K562 (cell line): ENCODE measurements around the gene DGCR2. TPM values are rescaled to one million over a fixed set of nuclear protein-coding genes. Genes with fewer than 3 reads are reported as not detected.

Experiments
- ATAC-seq: fragments of 200-7000 bp; cut with Tn5 transposase; 3 replicates; pipeline ENCODE4 v1.9.1; 2020; ENCODE audit warnings: moderate library complexity
- BruUV-seq: library from RNA; stranded (reverse); fragments of 400-500 nt; replicated peaks from 2 replicates; lab custom pipeline; 2021; lab: Mats Ljungman, UMichigan
- CTCF ChIA-PET: fragments of 300-600 bp; formaldehyde crosslinking; extraction: SDS; loops from one replicate; lab custom pipeline; 2021; ENCODE audit warnings: low intra/inter-chr PET ratio; lab: Yijun Ruan, JAX
- POLR2A ChIA-PET: fragments of 300-600, 350-650 bp; sonication (Branson Sonifier 250); formaldehyde crosslinking; extraction: SDS; loops from one replicate; lab custom pipeline; 2021; ENCODE audit warnings: antibody characterized with exemption, inconsistent platforms; lab: Yijun Ruan, JAX
- DNase-seq, 4 experiments: peaks; one replicate each; pipeline versions ENCODE4 v3.0.0 to v3.0.0-alpha.2; 2011 to 2018; ENCODE audit warnings: low spot score in 3 of 4, mixed read lengths in 3 of 4; ENCODE audit errors: extremely low read depth in 1 of 4
- FAIRE-seq: peaks from 2 replicates; lab custom pipeline; 2011; peaks lifted over from hg19 to GRCh38; lab: Jason Lieb, UNC
- H2AFZ ChIP-seq: 2 replicates; pipeline ENCODE4 v1.6.0; 2011; ENCODE audit warnings: low read depth, low read length, control low read depth, inconsistent platforms
- H3K27ac ChIP-seq: fragments of 200-600 bp; 3 replicates; pipeline ENCODE4 v1.8.0; 2011; ENCODE audit warnings: low read depth, mild to moderate bottlenecking, control low read depth, inconsistent platforms, low read length, moderate library complexity, mixed read lengths; ENCODE audit errors: extremely low read depth
- H3K27me3 ChIP-seq, 2 experiments: fragments of 300-600 bp in 1 of 2; 2 replicates in 1 of 2; 3 replicates in 1 of 2; pipeline versions ENCODE4 v1.6.0 to v1.8.0; 2011; ENCODE audit warnings: inconsistent platforms in 2 of 2, low read length in 2 of 2, mild to moderate bottlenecking in 1 of 2, mixed read lengths in 1 of 2, moderate library complexity in 1 of 2; ENCODE audit not compliant: control insufficient read depth in 2 of 2, insufficient read depth in 2 of 2
- H3K36me3 ChIP-seq: fragments of 300-600 bp; 3 replicates; pipeline ENCODE4 v1.8.0; 2011; ENCODE audit warnings: mild to moderate bottlenecking, low read length, inconsistent platforms; ENCODE audit not compliant: control insufficient read depth, insufficient read depth
- H3K4me1 ChIP-seq, 2 experiments: fragments of 200-600 bp in 1 of 2; replicated peaks in 1 of 2; 2 replicates in 1 of 2; 3 replicates in 1 of 2; pipeline versions ENCODE4 v1.5.1 to v1.8.0; 2011; ENCODE audit warnings: inconsistent platforms in 2 of 2, low read length in 2 of 2, mild to moderate bottlenecking in 1 of 2, mixed read lengths in 1 of 2, moderate library complexity in 1 of 2; ENCODE audit not compliant: control insufficient read depth in 2 of 2, insufficient read depth in 2 of 2
- H3K4me2 ChIP-seq: 2 replicates; pipeline ENCODE4 v1.6.1; 2011; ENCODE audit warnings: low read length, control low read depth, inconsistent platforms, mixed read lengths; ENCODE audit not compliant: insufficient read depth
- H3K4me3 ChIP-seq: fragments of 200-600 bp; sonication (generic), shearing (Covaris generic); 2 replicates; pipeline ENCODE4 v1.5.1; 2016; ENCODE audit warnings: control low read depth, inconsistent platforms
- H3K79me2 ChIP-seq: fragments of 200-600 bp; 3 replicates; pipeline ENCODE4 v1.8.0; 2011; ENCODE audit warnings: low read length, inconsistent platforms; ENCODE audit not compliant: control insufficient read depth, insufficient read depth
- H3K9ac ChIP-seq, 2 experiments: 2 replicates each; pipeline versions ENCODE4 v1.6.0 to v1.6.1; 2011; ENCODE audit warnings: low read depth in 2 of 2, low read length in 2 of 2, control low read depth in 1 of 2, inconsistent platforms in 1 of 2, mild to moderate bottlenecking in 1 of 2, mixed read lengths in 1 of 2; ENCODE audit not compliant: insufficient read depth in 1 of 2
- H3K9me1 ChIP-seq: one replicate; pipeline ENCODE4 v1.6.0; 2011; ENCODE audit warnings: inconsistent platforms, mild to moderate bottlenecking, low read length, moderate library complexity; ENCODE audit not compliant: control insufficient read depth, insufficient read depth
- H3K9me3 ChIP-seq: replicated peaks from 2 replicates; pipeline ENCODE4 v1.5.1; 2011; ENCODE audit warnings: low read depth, low read length, inconsistent platforms; ENCODE audit not compliant: control insufficient read depth, insufficient read depth
- H4K20me1 ChIP-seq: replicated peaks from 2 replicates; pipeline ENCODE4 v1.6.1; 2011; ENCODE audit warnings: low read length, inconsistent platforms, mixed read lengths; ENCODE audit not compliant: control insufficient read depth, insufficient read depth
- ARNT ChIP-seq, 2 experiments: fragments of 450-650 bp; IDR thresholded peaks; 2 replicates each; pipeline ENCODE4 v1.6.1; 2016; ENCODE audit warnings: mild to moderate bottlenecking in 1 of 2
- LCOR ChIP-seq: sonication (generic); formaldehyde crosslinking; IDR thresholded peaks from 2 replicates; pipeline ENCODE4 v1.8.0; 2022; ENCODE audit warnings: mild to moderate bottlenecking, missing genetic modification reagents
- NFXL1 ChIP-seq: fragments of 450-650 bp; formaldehyde crosslinking; IDR thresholded peaks from 2 replicates; pipeline ENCODE4 v1.4.0; 2021; ENCODE audit warnings: mild to moderate bottlenecking
- RBM22 ChIP-seq: fragments of 200-400 bp; formaldehyde crosslinking; IDR thresholded peaks from 2 replicates; pipeline ENCODE4 v1.6.1; 2018; ENCODE audit warnings: low read length, low read depth; ENCODE audit not compliant: poor library complexity, severe bottlenecking
- SAFB ChIP-seq: fragments of 200-400 bp; formaldehyde crosslinking; IDR thresholded peaks from 2 replicates; pipeline ENCODE4 v1.6.1; 2017; ENCODE audit warnings: low read depth, low read length, borderline replicate concordance
- TEAD4 ChIP-seq, 2 experiments: sonication (generic) in 1 of 2; formaldehyde crosslinking in 1 of 2; IDR thresholded peaks; 2 replicates each; pipeline versions ENCODE4 v1.6.1 to v1.8.0; 2012 to 2022; ENCODE audit warnings: borderline replicate concordance in 1 of 2, inconsistent platforms in 1 of 2, low read length in 1 of 2, mild to moderate bottlenecking in 1 of 2, missing genetic modification reagents in 1 of 2
- ZKSCAN1 ChIP-seq: fragments of 150-350 bp; IDR thresholded peaks from 2 replicates; pipeline ENCODE4 v1.6.1; 2016; ENCODE audit warnings: low read depth, low read length
- ZNF12 ChIP-seq: sonication (generic); formaldehyde crosslinking; IDR thresholded peaks from 2 replicates; pipeline ENCODE4 v1.4.0; 2020; ENCODE audit warnings: mild to moderate bottlenecking, missing genetic modification reagents
- WGBS: fragments of 100-300 bp; shearing (Covaris generic); methylation state at CpG from one replicate; pipeline ENCODE4 v1.1.6; 2016; ENCODE audit warnings: low coverage, mixed read lengths; ENCODE audit not compliant: insufficient coverage; ENCODE audit errors: missing lambda C conversion rate; 5-methylcytosine and 5-hydroxymethylcytosine counted together
- in situ Hi-C: fragments of 300-500 bp; cut with MboI; formaldehyde crosslinking; loops from 4 replicates; pipeline ENCODE4 v1.15.0; 2018; ENCODE audit warnings: inconsistent platforms, mixed read lengths
- intact Hi-C: fragments of 100-400 bp; cut with micrococcal nuclease; formaldehyde crosslinking; loops from 2 replicates; pipeline ENCODE4 v1.14.2; 2022
- polyA plus RNA-seq, 8 experiments: library from polyadenylated mRNA; depleted of rRNA in 4 of 8; stranded (reverse) in 5 of 8; unstranded in 3 of 8; fragments of >200 nt; fragmentation: Nextera tagmentation in 2 of 8; fragmentation: Illumina TruSeq in 1 of 8; extraction: Ambion mirVana in 2 of 8; extraction: Trizol in 1 of 8; gene quantifications; 2 replicates each; pipeline versions ENCODE4 v1.2.1 to v1.2.3, GENCODE V29; 2011 to 2014; ENCODE audit warnings: inconsistent platforms in 1 of 8, missing spikeins in 1 of 8
- total RNA-seq, 7 experiments: library from RNA; depleted of rRNA in 6 of 7; stranded (reverse); fragments of >200 nt in 6 of 7; fragmentation: Illumina TruSeq in 2 of 7; extraction: Trizol in 2 of 7; gene quantifications; 2 replicates each; pipeline versions ENCODE4 v1.2.1 to v1.2.3, GENCODE V29; 2011 to 2021; ENCODE audit warnings: low replicate concordance in 1 of 7
- TF ChIP-seq, protein P1 (sequence below): sonication (generic); formaldehyde crosslinking; IDR thresholded peaks from 2 replicates; pipeline ENCODE4 v1.8.0; 2022; ENCODE audit warnings: missing genetic modification reagents, mild to moderate bottlenecking, moderate library complexity, borderline replicate concordance
- TF ChIP-seq, protein P2 (sequence below): sonication (generic); formaldehyde crosslinking; IDR thresholded peaks from 2 replicates; pipeline ENCODE4 v1.8.0; 2022; ENCODE audit warnings: mild to moderate bottlenecking, low read depth, missing genetic modification reagents
- TF ChIP-seq, protein P3 (sequence below), 3 experiments: fragments of 200-800 bp in 1 of 3; sonication (Bioruptor generic) in 1 of 3; sonication (generic) in 1 of 3; formaldehyde crosslinking in 1 of 3; IDR thresholded peaks; 2 replicates each; pipeline versions ENCODE4 v1.6.1 to v1.8.0; 2016 to 2022; ENCODE audit warnings: mild to moderate bottlenecking in 2 of 3, missing compliant biosample characterization in 2 of 3, missing genetic modification characterization in 2 of 3, missing genetic modification reagents in 1 of 3
- TF ChIP-seq, protein P4 (sequence below): sonication (generic); formaldehyde crosslinking; IDR thresholded peaks from 2 replicates; pipeline ENCODE4 v1.8.0; 2022; ENCODE audit warnings: mild to moderate bottlenecking, missing genetic modification reagents

The DGCR2 gene
- total and polyA plus RNA-seq, 9 of the 15 experiments (the other 6 are each of a cell fraction or from before 2014, with no cell fraction given) = 0.69 to 101 (median 56.4) TPM

DNA sequence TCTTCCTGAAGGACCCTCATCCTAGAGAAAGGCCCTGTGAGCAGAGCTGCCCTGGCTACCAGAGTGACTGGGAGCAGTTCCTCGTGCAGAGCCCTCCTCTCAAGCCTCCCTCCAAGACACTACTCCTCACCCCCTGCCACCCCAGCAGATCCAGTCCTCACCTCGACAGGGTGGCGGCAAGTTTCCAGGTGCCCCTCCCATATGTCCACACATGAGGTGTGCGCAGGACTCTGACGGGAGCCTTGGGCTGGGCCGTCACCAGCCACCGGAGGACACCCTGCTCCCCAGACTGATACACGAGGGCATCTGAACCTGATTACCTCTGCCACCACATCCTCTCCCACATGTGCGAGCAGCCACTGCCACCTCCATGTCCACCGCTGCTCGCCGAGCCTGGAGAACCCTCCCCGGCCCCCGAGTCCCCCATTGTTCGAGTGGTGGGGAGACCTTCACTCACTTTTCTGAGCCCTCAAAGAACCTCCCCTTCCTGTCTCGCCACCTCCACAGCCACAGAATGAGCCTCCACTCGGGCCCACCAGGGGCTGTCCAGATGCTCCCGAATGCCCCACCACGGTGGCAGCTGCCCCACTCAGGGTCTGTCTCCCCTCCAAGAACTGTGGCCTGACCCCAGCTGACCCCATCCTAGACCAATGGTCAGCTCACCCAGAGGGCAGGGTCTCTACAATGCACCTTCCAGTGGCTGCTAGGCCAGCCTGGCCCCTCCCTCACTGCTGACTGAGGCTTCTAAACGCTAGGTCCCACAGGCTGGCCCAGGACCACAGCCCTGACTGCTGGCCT lies 62.5 kb downstream of the DGCR2 start:
- ChIA-PET POLR2A (interaction anchor here (0.6 to 4.4 kb wide), 3 partner anchors 12 to 66 kb away, joined by 3 to 29 read pairs (median 4); no protein-coding TSS in a partner anchor), CTCF (interaction anchor here (0.6 kb wide), 1 partner anchor 22 kb away, joined by 4 read pairs; no protein-coding TSS in a partner anchor)
- Histone ChIP-seq H3K9ac (peak overlapping the region in 1 of 2 experiments; percentile 46; a peak in 1 of 4 replicates), H3K36me3 (peaks cover 86% of the 10 kb centered on the region; the same call in 2 of the 3 replicates), H3K27ac (no peak overlapping the region), H3K4me3 (no peak overlapping the region), H3K4me2 (no peak overlapping the region), H3K9me3 (no peaks in the 10 kb centered on the region), H3K9me1 (peaks cover 4% of the 10 kb centered on the region), H4K20me1 (peaks cover 22% of the 10 kb centered on the region), H3K27me3 (no peaks in the 10 kb centered on the region), H2AFZ (no peak overlapping the region), H3K79me2 (no peaks in the 10 kb centered on the region), H3K4me1 (peaks cover 0 to 13% of the 10 kb centered on the region in 2 experiments; a peak in 1 of 5 replicates)
- intact Hi-C loops (no loop called here), in situ Hi-C loops (no loop called here)
- BruUV-seq = no TSS peak
- no peak for FAIRE-seq
- 86% methylated on average over 20 of the region's 20 CpGs for WGBS
- DNase-seq = no peak
- ATAC-seq = no peak; the same call in 2 of the 3 replicates
- no peak for TF ChIP-seq TEAD4 (IDR thresholded peaks at IDR 0.05; ENCODE audit: low read length)
- TF ChIP-seq TEAD4 (CRISPR knock-in tag; IDR thresholded peaks at IDR 0.05; ENCODE audit: borderline replicate concordance) = peak; percentile 11; the same call in 1 of the 2 replicates
- TF ChIP-seq RBM22 = peak; percentile 72
- TF ChIP-seq, protein P1, sequence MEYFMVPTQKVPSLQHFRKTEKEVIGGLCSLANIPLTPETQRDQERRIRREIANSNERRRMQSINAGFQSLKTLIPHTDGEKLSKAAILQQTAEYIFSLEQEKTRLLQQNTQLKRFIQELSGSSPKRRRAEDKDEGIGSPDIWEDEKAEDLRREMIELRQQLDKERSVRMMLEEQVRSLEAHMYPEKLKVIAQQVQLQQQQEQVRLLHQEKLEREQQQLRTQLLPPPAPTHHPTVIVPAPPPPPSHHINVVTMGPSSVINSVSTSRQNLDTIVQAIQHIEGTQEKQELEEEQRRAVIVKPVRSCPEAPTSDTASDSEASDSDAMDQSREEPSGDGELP = 0 out of 2 replicates have a peak, but pooled peaks have one; percentile 14
- TF ChIP-seq ZNF12 (CRISPR knock-in tag) = 0 out of 2 replicates have a peak, but pooled peaks have one; percentile 11
- TF ChIP-seq, protein P2, sequence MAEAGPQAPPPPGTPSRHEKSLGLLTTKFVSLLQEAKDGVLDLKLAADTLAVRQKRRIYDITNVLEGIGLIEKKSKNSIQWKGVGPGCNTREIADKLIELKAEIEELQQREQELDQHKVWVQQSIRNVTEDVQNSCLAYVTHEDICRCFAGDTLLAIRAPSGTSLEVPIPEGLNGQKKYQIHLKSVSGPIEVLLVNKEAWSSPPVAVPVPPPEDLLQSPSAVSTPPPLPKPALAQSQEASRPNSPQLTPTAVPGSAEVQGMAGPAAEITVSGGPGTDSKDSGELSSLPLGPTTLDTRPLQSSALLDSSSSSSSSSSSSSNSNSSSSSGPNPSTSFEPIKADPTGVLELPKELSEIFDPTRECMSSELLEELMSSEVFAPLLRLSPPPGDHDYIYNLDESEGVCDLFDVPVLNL (CRISPR knock-in tag) = peak; percentile 69; the same call in 1 of the 2 replicates
- TF ChIP-seq, protein P3, sequence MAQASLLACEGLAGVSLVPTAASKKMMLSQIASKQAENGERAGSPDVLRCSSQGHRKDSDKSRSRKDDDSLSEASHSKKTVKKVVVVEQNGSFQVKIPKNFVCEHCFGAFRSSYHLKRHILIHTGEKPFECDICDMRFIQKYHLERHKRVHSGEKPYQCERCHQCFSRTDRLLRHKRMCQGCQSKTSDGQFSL (CRISPR knock-in tag; IDR thresholded peaks at IDR 0.05) = peak; percentile 32; the same call in 1 of the 2 replicates
- TF ChIP-seq, protein P3 (tag; IDR thresholded peaks at IDR 0.05) = no peak
- peak; percentile 26; the same call in 1 of the 2 replicates for TF ChIP-seq SAFB
- TF ChIP-seq, protein P4, sequence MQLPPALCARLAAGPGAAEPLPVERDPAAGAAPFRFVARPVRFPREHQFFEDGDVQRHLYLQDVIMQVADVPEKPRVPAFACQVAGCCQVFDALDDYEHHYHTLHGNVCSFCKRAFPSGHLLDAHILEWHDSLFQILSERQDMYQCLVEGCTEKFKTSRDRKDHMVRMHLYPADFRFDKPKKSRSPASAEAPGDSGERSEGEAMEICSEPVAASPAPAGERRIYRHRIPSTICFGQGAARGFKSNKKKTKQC (CRISPR knock-in tag) = 0 out of 2 replicates have a peak, but pooled peaks have one; percentile 49
- no peak for TF ChIP-seq ARNT (IDR thresholded peaks at IDR 0.05)
- TF ChIP-seq ZKSCAN1 = no peak
- TF ChIP-seq NFXL1 (CRISPR knock-in tag) = no peak
- no peak for TF ChIP-seq LCOR (CRISPR knock-in tag)
